Stimulated activated CD4-positive, alpha-beta T cell treated with anti-CD3 and anti-CD28 coated beads, Interleukin-4, amount 100 ng/mL, for 4 hours (primary cell): ENCODE measurements around the gene MSH3.
"Not testable (repeated sequence)": the region's sequence is repeated elsewhere in the genome, so short reads cannot be mapped to it uniquely, and the experiment has no call there.

Experiments
- DNase-seq, 2 experiments: peaks; one replicate each; pipeline ENCODE4 v3.0.0-alpha.2; 2020

Gene MSH3

DNA sequence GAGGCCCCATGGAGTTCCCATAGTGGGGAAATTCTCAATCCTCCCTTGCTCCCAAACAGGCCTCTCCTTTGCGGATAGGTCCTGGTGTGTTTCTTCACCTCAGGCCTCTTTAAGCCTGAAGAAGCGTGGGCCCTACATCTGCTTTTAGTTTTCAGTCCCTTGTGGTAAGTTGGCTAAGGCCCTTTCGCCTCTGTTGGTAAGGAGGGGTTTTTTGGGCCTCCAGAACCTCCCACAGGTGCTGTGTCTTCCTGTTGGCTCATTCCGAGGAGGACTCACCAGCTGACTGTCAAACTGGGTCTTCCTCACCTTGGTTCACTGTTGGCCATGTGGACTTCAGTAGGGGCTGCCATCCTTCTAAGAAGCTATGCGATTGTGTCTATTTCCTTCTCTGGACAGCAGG, 56.8 kb downstream of the MSH3 start:
- no peak for DNase-seq

DNA sequence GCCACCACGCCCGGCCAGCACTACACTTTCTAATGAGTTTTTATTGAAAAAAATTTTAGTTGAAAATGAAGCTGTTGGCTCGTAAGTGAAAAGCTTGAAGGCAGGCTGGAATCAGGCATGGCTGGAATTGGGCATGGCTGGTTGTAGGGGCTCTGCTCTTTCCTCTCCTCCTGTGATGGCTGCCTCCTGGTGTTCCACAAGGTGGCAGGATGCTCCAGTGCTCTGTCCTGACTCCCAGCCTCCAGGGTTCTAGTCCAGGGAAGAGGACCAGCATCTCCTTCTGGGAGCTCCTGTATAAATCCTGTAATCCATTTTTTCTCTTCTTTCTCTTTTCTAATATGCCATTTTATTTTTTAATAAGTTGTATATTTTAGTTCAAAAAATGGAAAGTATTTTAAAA, 57.5 kb downstream of the MSH3 start:
- no peak for DNase-seq

DNA sequence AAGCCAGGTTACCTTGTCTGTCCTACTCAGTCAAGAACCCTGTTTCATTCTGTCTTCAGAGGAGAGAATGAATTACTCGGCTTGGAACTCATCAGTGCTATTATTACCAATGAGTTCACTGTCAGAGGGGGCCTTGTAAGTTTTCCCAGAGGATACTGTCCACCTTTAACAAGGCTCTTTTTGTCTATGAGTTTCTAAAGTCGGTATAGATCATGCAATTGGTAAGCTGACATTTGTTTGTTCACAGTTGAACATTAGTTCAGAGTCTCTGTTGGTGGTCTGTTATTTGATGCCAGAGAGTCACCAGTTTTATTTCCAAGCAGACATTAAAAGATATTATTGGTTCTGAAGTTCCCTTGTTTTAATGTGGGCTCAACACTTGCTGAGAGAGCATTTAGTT, 58.5 kb downstream of the MSH3 start:
- DNase-seq = no peak

DNA sequence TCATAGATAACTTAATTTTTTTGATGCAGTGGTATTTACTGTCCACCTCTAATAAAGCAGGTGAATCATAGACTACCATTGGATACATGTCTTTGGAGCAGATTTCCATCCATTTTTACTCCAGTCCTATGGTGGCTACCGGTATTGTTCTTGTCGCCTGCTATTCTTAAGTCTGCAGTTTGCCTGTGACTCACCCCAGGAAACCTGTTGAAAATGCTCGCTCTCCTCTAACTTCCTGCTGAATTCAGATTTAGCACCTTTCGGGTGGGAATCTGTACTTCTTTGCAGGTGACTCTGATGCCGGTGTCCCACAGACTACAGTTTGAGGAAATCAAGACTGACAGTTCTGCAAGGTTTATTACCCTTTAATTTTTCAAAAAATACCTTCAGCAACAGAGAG, 59.2 kb downstream of the MSH3 start:
- DNase-seq = no peak

DNA sequence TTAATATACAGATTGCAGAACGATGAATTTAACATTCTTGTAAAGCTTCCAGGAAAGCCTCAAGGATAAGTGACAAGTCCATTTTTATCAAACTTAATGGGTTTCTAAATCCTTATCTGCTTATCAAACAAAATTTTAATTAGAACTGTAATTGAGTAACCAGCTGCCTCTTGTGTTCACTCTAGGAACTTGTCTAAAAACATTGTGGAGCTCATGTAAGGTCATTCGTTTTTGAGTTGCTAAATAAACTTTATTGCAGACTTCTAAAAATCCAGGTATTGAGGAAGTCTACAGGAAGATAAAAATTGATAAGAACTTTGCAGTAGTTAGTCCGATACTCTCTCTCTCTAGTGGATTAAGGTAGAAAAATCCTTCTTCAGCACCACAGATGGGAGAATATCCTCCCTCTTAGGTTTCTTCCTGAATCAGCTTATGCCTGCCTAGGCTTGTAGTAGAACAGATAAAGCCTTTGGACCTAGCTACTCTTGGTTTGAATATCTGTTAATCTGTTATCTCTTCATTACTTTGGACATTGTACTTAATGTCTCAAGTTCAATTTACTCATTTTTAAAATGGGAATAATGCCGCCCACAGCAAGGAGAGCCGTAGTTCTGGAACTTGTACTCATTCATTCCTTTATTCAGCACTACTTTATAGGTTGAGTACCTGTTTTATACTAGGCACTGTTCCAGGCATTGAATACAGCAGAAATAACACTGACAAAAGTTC, 60.3 kb downstream of the MSH3 start:
- DNase-seq = no peak

DNA sequence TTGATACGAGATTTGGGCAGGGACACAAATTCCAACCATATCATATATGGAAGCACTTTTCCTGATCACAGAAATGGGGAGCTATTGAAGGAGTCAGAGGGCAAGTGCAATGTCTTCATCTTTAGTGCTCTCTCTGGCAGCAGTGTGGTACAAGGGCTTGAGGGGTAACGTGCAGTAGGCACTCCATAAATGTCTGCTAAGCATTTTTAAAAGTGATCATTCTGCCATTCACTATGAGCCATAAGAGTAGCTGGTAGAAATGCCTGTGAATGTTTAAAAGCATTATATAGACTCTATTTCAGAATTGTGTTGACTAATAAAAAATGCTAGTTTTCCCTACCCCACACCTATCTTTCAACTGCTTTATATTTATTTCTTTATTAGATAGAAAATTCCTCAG, 61.4 kb downstream of the MSH3 start:
- DNase-seq = no peak

DNA sequence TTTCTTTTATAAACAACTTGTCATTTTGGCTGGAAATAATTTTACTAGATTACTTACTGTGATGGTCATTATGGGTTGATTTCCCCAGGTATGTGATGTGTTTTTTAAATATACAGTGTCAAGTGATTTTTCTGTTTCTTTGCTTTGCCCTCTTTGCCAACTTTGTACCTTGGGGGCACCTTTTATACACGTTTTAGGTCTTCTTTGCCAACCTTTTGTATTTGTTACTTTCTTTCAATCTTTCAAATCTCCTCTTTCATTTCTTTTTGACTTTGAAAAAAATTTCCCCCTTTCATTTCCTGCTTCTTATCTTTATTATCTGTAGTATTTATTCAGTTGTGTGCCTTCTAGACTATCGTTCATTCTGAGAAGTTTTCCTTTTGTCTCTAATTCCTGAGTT, 65.7 kb downstream of the MSH3 start:
- DNase-seq = no peak

DNA sequence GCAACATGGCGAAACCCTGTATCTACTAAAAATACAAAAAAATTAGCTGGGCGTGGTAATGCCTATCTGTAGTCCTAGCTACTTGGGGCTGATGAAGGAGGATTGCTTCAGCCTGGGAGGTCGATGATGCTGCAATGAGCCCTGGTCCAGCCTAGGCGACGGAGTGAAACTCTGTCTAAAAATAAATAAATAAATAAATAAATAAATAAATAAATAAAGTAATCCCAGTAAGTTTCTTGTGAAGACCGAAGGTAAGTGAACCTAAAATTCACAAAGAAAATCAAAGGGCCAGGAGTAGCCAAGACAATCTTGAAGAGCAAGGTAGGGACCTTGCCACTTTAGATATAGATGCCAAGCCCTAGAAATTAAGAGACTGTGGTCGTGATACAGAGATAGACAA, 68.5 kb downstream of the MSH3 start:
- no peak for DNase-seq

DNA sequence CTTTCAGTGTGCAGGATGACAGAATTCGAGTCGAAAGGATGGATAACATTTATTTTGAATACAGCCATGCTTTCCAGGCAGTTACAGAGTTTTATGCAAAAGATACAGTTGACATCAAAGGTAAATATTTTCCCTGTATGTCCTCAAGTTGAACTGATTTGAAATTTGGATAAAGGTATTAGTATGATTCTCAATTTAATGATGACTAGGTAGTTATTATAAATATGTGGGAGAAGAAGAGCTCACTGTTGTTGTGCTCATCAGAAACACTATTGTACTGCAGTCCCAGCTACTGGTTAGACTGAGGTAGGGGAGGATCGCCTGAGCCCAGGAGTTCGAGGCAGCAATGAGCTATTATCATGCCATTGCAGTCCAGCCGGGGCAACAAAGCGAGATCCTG, 71.0 kb downstream of the MSH3 start:
- no peak for DNase-seq

DNA sequence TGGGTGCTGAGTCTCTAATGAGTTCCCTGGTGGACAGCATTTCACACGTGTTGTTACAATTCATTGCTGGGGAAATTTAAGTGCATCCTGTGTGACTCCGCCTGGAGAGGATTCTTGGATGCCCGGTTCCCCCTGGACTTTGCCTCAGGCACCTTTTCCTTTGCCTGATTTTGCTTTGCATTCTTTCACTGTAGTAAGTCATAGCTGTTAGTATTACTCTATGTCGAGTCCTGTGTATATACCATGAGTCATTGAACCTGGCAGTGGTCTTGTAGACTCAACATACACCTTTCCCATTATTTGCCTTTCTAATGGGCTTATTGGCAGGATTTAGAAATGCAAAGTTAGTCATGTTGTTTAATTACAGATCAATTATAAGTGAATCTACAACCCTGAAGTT, 82.3 kb downstream of the MSH3 start:
- DNase-seq = no peak

DNA sequence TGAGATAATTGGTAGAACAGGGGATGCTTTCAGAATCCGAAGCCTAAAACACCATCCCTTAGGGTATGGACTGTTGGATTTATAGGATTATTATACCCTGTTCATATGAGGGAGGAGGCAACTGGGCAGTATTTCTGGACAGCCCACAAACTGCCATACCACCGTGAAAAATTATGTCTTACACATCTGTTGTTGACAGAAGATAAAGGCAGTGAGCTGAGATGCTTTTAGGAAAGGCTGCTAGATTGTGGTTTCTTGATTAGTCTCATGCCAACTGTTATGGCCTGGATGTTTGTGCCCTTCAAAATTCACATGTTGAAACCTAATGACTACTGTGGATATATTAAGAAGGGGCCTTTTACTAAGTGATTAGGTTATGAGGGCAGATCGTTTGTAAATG, 84.0 kb downstream of the MSH3 start:
- DNase-seq = no peak

DNA sequence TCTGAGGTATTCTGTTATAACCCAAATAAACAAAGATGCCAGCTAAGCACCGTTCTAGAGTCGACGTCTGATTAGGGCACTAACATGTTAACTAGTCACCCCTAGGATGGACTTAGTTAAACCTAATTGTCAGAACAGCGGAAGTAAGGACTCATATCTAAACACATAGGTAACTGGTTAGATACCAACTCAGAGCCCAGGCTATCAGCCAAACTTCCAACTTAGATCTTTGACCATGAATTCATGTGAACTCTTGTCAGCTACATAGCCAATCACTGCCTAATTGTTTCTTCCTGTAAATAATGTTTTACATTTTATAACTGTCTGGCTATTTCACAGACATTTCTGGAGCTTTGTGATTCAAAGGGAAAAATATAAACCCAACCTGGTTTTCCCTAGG, 84.6 kb downstream of the MSH3 start:
- DNase-seq = no peak

DNA sequence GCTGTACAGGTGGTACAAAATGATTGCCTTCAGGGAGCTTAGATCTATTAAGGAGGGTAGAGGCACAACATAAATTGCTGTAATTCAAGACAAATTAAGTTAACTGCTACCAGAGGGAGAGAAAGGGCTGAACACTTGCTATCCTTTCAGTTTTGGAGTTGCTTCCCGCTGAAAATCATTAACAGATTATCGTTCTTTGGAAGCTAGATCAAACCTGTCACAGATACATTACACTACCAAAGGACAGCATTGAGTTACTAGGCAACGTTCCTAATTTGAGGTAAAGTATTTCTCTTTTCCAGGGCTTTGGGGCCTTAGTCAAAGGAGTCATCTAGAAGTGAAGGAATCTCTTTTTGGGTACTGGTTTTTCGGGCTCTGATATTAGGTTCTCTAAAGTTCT, 85.0 kb downstream of the MSH3 start:
- DNase-seq = no peak

DNA sequence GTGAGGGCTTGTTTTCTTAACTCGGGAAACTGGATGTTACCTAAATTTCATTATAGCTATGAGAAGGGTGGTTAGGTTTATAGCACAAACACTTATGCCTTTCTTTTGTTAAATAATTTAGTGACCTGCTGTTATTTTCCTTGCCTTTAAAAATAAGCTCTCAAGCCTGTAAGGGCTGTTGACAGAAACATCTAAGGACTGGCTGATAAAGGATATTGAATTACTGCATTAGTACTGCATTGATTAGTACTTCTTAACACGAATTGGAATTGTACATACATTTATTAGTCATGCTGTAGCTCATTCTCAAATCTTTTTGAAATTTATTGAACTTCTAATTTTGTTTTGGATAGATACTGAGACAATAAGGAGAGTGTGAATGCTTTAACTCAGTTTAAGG, 85.4 kb downstream of the MSH3 start:
- DNase-seq = no peak

DNA sequence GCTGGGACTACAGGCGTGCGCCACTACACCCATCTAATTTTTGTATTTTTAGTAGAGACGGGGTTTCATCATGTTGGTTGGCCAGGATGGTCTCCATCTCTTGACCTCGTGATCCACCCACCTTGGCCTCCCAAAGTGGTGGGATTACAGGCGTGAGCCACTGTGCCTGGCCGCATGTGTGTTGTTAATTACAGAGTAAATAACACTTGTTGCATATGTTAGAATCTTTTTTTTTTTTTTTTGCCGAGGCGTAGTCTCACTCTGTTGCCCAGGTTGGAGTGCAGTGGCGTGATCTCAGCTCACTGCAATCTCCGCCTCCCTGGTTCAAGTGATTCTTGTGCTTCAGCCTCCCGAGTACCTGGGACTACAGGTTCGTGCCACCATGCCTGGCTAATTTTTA, 86.0 kb downstream of the MSH3 start:
- not testable (repeated sequence) for DNase-seq

DNA sequence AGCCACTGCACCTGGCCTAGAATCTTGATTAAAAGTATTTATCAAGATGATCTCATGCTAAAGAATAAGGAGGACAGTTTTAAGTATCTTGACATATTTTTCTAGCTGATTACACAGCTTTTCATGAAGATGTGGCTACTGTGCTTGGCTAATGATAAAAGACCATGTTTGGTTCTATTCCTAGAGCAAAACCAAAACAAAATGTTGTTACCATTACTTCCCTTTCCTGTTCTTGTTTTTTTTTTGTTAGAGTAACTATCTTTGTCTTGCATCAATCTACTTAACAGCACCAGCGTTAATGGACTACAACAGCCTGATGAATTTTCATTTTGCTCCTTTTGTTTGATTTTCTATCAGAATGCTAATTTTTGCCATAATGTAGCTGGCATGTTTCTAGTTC, 86.5 kb downstream of the MSH3 start:
- DNase-seq = no peak

DNA sequence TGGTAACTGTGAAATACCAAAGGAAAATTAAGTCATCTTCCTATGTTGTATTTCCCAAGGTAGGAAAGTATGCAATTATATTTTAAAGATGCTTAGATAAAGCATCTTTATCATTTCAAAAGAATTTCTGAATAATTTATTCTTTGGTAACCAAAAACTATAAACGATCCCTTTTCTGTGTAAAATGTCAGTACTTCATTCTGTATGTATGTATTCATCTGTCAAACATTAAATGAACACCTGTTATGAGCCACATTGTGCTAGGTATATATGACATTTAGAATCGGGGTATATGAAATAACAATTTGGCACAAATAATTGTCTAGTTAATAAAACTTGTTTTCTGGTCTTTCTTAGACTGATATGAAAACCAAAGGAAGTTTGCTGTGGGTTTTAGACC, 89.7 kb downstream of the MSH3 start:
- no peak for DNase-seq

DNA sequence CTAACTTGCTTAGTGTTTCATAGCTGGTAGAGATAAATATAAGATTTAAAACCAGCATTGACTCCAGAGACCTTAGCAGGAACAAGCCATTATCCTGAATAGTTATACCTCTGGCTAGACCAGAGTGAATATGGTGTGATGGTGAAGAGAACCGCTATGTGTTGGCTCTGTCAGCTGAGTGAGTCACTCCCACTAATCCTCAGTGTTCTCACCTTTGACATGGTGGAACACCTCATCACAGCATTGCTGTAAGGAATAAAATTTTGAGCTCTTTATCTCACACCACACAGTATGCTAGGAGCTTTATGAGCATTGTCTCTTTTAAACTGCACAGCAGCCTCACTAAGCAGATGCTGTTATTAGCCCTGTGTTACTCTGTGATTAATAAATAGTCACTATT, 91.0 kb downstream of the MSH3 start:
- no peak for DNase-seq

DNA sequence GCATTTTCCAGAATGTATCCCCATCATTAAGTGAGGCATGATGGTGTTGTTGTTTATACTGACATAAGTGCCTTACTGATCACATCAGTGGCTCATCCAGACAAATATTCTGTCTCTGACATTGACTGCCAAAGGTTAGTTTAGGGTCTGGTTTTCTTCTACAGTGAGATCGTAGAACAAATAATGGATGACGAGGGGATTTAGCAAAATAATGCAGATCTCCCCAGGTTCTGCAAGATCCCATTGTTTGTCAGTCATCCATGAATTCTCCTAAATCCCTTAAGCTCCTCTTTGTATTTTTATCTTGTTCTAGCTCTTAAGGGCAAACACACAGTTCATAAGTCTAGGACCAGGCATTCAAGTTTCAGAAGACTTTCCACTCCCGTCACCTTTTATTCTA, 93.5 kb downstream of the MSH3 start:
- DNase-seq = no peak

DNA sequence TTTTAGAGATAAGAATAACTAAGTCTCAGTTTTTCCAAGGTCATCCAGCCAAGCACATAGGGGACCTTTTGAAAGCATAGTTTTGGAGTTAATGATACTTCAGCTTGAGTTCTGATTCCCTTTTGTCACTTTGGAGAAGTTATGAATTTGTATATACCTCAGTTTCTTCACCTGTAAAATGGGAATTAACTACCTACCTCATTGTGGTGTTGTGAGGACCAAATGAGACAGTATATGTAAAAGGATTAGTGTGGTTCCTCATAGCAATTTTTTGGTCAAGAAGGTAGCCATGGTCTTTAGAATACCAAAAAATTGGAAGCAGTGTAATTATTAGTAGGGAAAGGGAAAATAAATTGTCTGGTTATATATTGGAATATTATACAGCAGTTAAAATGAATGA, 98.0 kb downstream of the MSH3 start:
- DNase-seq = no peak

DNA sequence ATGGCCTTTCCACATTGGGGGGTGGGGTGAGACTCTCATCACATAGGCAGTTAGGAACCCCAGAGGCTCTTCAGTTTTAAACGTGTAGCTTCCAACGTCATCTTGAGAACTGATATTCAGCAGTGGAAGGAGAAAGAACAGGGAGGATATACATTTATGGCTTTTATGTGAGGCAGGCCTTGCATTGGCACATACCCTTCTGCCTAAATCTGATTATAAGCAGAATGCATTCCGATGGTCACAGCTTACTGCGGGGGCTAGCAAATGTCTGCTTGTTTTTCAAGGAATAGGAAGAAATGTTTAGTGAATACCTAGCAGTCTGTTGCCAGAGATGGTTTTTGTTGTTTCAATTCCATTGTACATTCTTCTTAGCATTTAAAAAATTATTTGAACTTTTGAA, 99.3 kb downstream of the MSH3 start:
- no peak for DNase-seq

DNA sequence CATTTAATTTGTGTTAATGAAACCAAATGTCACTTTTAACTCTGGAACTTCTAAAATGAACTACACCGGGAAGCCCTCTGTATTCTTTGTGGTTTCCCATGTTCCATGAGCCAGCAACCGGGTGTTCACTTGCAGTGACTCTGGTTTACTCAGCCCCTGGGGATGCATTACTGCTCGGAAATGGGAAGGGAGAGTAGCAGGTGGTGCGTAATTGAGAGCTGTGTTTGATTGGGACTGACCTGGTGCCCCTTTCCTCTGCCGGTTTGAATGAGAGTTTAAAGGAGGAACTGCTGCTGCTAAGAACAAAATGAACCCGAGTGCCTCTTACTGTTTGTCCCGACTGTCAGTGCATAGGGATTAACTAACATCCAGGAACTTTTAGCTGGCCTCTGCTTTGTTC, 100.4 kb downstream of the MSH3 start:
- peak; percentile 7 to 10 for DNase-seq

DNA sequence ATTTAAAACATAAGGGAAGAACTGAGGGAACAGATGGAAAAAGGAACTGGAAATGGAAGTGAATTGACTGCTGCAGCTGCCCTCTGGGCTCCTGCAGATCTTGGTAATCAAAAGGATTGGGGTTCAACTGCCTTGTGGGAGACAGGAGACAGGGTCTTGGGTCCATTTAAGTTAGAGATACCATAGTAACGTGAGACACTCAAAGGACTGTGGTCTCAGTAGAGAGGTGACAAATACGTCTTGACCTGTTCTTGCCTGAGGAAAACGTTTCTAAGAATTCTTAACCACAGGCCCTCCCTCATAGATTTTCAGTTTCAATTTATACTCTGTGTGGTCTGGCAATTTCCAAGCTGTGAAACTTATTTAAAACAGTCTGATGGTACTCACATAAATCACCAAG, 101.2 kb downstream of the MSH3 start:
- DNase-seq = no peak

DNA sequence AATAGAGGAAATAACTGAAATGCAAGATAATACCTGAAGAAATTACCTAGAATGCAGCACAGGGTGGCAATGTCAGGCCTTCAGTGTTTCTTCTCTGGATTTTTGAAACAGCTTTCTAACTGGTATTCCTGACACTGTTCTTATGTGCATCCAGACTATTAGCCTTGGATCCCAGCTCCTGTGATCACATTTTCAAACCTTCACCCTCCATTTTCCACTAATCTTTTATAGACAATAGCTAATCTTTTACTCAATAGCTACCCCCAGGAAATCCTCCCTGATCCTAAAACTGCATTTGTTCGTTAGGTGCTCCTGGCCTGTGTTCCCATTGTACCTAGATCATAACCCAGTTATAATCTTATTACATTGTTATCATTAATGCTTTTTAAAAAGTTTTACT, 101.8 kb downstream of the MSH3 start:
- DNase-seq = no peak

DNA sequence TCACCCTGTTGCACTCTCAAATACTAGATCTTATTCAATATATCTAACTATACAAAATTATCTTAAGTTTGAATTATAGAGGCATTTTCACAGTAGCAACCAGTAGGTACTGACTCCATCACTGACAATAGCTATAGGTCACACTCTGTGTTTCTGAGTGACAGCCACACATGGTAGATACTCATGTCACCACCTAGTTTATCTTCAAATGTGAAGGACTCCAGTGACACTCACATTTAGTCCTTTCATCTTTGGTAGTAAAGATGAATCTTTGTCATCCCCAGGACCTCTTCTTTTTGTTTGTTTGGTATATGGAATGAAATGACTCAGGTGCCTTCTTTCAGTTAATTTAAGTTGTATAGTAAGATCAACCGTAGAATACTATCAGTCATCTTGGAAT, 102.8 kb downstream of the MSH3 start:
- no peak for DNase-seq
